ENCODE measurements around the gene GNB1. TPM values are rescaled to one million over a fixed set of nuclear protein-coding genes. Genes with fewer than 3 reads are reported as not detected.
"Not testable (repeated sequence)": the region's sequence is repeated elsewhere in the genome, so short reads cannot be mapped to it uniquely, and the experiment has no call there.

The GNB1 gene
- total and polyA plus RNA-seq, 3 donors from 2014 or later = 223 to 256 (median 240) TPM

- DNase-seq = no peak
- Histone ChIP-seq H3K4me1 (no peaks in the 10 kb centered on the region), H3K4me3 (no peak overlapping the region), H3K9me3 (no peaks in the 10 kb centered on the region), H3K36me3 (ENCODE audit: low read depth, missing control alignments) (no peaks in the 10 kb centered on the region), H3K27ac (no peak overlapping the region), H3K27me3 (no peaks in the 10 kb centered on the region)
- 86 to 92% methylated on average over 26 to 34 of the region's 37 CpGs for WGBS, 2 donors
- intact Hi-C loops (cut with DNase I; ENCODE audit: low total_unique reads) = no loop called here
- TF ChIP-seq, protein P1, sequence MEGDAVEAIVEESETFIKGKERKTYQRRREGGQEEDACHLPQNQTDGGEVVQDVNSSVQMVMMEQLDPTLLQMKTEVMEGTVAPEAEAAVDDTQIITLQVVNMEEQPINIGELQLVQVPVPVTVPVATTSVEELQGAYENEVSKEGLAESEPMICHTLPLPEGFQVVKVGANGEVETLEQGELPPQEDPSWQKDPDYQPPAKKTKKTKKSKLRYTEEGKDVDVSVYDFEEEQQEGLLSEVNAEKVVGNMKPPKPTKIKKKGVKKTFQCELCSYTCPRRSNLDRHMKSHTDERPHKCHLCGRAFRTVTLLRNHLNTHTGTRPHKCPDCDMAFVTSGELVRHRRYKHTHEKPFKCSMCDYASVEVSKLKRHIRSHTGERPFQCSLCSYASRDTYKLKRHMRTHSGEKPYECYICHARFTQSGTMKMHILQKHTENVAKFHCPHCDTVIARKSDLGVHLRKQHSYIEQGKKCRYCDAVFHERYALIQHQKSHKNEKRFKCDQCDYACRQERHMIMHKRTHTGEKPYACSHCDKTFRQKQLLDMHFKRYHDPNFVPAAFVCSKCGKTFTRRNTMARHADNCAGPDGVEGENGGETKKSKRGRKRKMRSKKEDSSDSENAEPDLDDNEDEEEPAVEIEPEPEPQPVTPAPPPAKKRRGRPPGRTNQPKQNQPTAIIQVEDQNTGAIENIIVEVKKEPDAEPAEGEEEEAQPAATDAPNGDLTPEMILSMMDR (IDR thresholded peaks at IDR 0.05) = no peak
- no peak for TF ChIP-seq POLR2A (IDR thresholded peaks at IDR 0.05)
These were observed 138.0 kb downstream of the GNB1 start for GRCh38 chr1:1752636-1753606.

- no peaks in the 10 kb centered on the region for H3K36me3 ChIP-seq (ENCODE audit: low read depth, missing control alignments)
- H3K27ac ChIP-seq = no peak overlapping the region
- H3K9me3 ChIP-seq = no peaks in the 10 kb centered on the region
- WGBS, 2 donors = 88 to 90% methylated on average over 11 of the region's 11 CpGs
- intact Hi-C loops (cut with DNase I; ENCODE audit: low total_unique reads) = no loop called here
- DNase-seq = no peak
- H3K4me3 ChIP-seq = no peak overlapping the region
- no peaks in the 10 kb centered on the region for H3K4me1 ChIP-seq
- TF ChIP-seq, protein P1 (IDR thresholded peaks at IDR 0.05) = no peak
- TF ChIP-seq POLR2A (IDR thresholded peaks at IDR 0.05) = no peak
- no peaks in the 10 kb centered on the region for H3K27me3 ChIP-seq
These were observed 138.7 kb downstream of the GNB1 start for GRCh38 chr1:1752190-1752589.

- H3K4me1 ChIP-seq; DNase-seq; H3K4me3 ChIP-seq; H3K9me3 ChIP-seq; intact Hi-C loops (cut with DNase I; ENCODE audit: low total_unique reads); H3K27ac ChIP-seq; H3K36me3 ChIP-seq (ENCODE audit: low read depth, missing control alignments); H3K27me3 ChIP-seq: not testable (repeated sequence)
- WGBS, 2 donors = 88% methylated on average over 8 of the region's 9 CpGs; no CpG with 5 or more reads in 1 of the 2 donors
These were observed 140.9 kb downstream of the GNB1 start for GRCh38 chr1:1749941-1750340.

GRCh38 chr1:1748686-1749321 is 142.1 kb downstream of the GNB1 start:
- no peaks in the 10 kb centered on the region for H3K27me3 ChIP-seq
- no peak for DNase-seq
- no peak for TF ChIP-seq POLR2A (IDR thresholded peaks at IDR 0.05)
- TF ChIP-seq, protein P1 (IDR thresholded peaks at IDR 0.05) = no peak
- WGBS, 2 donors = 74 to 77% methylated on average over 13 to 14 of the region's 18 CpGs
- intact Hi-C loops (cut with DNase I; ENCODE audit: low total_unique reads) = no loop called here
- H3K27ac ChIP-seq = no peak overlapping the region
- H3K36me3 ChIP-seq (ENCODE audit: low read depth, missing control alignments) = no peaks in the 10 kb centered on the region
- no peak overlapping the region for H3K4me3 ChIP-seq
- H3K4me1 ChIP-seq = no peaks in the 10 kb centered on the region
- H3K9me3 ChIP-seq = no peaks in the 10 kb centered on the region

DNA sequence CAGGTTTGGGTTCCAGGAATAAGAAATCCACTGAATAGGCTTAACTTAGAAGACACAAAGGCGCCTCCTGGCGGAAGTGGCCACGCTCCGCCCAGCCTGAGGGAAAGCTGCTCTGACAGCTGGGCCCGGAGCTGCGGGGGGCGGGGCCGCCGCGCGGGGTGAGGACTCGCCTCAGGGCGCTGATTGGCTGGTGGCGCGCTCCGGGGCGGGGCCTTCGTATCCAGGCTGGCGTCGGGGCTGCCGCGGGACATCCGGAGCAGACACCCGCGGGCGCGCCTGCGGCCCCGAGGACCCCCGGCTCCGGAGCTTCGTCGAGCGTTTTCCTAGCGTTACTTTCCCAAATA is 144.3 kb downstream of the GNB1 start:
- H3K36me3 ChIP-seq (ENCODE audit: low read depth, missing control alignments); DNase-seq; intact Hi-C loops (cut with DNase I; ENCODE audit: low total_unique reads); H3K9me3 ChIP-seq; H3K27me3 ChIP-seq; H3K4me1 ChIP-seq: not testable (repeated sequence)
- Histone ChIP-seq H3K27ac (peak overlapping the region in 1 of 2 donors; percentile 68), H3K4me3 (peak overlapping the region in 1 of 2 donors; percentile 55)
- whole genome bisulfite sequencing, 2 donors = no CpG with 5 or more reads among the region's 35 CpGs

Data from testis (tissue), 3 donors.